Measurements from ENCODE around the gene FAM83E. TPM values are rescaled to one million over a fixed set of nuclear protein-coding genes. Genes with fewer than 3 reads are reported as not detected.
A peak's percentile ranks its signal among the peaks of the same experiment; 100 is the strongest.

Gene FAM83E
- total RNA-seq, 1 experiment from 2014 or later, result not detected

DNA sequence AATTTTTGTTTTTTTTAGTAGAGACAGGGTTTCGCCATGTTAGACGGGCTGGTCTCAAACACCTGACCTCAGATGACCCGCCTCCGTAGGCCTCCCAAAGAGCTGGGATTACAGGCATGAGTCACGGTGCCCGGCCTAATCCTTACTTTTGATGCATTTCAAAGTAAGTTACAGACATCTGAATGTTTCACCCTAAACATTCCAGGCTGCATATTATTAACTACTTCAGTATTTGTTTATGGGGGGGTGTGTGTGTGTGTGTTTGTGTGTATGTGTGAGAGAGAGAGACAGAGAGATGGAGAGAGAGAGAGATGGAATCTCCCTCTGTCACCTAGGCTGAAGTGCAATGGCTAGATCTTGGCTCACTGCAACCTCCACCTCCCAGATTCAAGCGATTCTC lies 49.8 kb downstream of the FAM83E start:
- in situ Hi-C loops (cut with HindIII; ENCODE audit: low pct_unique_long_range_greater_than_20kb, low sequenced_read_pairs), result no loop called here

More for the DNA sequence above, 49.8 kb downstream of the FAM83E start:
- peak; percentile 68 for DNase-seq (ENCODE audit: low read depth)

Other genes with a start within 250 kb of the FAM83E start
- gene KDELR1, start 223.5 kb downstream of the FAM83E start, total RNA-seq (2014; rRNA removed; shearing (Covaris generic); ENCODE audit: low replicate concordance), result 119 and 155 TPM in 2 replicates
- 0.34 TPM in 1 of 2 replicates, not detected in the other for gene GRIN2D, start 221.4 kb downstream of the FAM83E start, total RNA-seq (2014; rRNA removed; shearing (Covaris generic); ENCODE audit: low replicate concordance)
- gene GRWD1, start 169.1 kb downstream of the FAM83E start, total RNA-seq (2014; rRNA removed; shearing (Covaris generic); ENCODE audit: low replicate concordance), result 89.6 and 91.1 TPM in 2 replicates
- gene KCNJ14, start 159.5 kb downstream of the FAM83E start, total RNA-seq (2014; rRNA removed; shearing (Covaris generic); ENCODE audit: low replicate concordance), result 0.37 and 0.78 TPM in 2 replicates
- gene CYTH2, start 145.7 kb downstream of the FAM83E start, total RNA-seq (2014; rRNA removed; shearing (Covaris generic); ENCODE audit: low replicate concordance), result 121 and 164 TPM in 2 replicates
- gene LMTK3, start 103.2 kb downstream of the FAM83E start, total RNA-seq (2014; rRNA removed; shearing (Covaris generic); ENCODE audit: low replicate concordance), result 4.2 and 10.5 TPM in 2 replicates
- gene SULT2B1, start 62.9 kb downstream of the FAM83E start, total RNA-seq (2014; rRNA removed; shearing (Covaris generic); ENCODE audit: low replicate concordance), result 0.20 TPM in 1 of 2 replicates, not detected in the other
- gene SPACA4, start 8.3 kb downstream of the FAM83E start, total RNA-seq (2014; rRNA removed; shearing (Covaris generic); ENCODE audit: low replicate concordance), result not detected in 2 replicates
- gene RPL18, start 4.1 kb upstream of the FAM83E start, total RNA-seq (2014; rRNA removed; shearing (Covaris generic); ENCODE audit: low replicate concordance), result 2,144 and 2,176 TPM in 2 replicates
- 3.6 and 4.8 TPM in 2 replicates for gene SPHK2, start 4.4 kb upstream of the FAM83E start, total RNA-seq (2014; rRNA removed; shearing (Covaris generic); ENCODE audit: low replicate concordance)
- 6.2 and 15.1 TPM in 2 replicates for gene DBP, start 22.3 kb upstream of the FAM83E start, total RNA-seq (2014; rRNA removed; shearing (Covaris generic); ENCODE audit: low replicate concordance)
- 0.46 and 2.2 TPM in 2 replicates for gene CA11, start 31.1 kb upstream of the FAM83E start, total RNA-seq (2014; rRNA removed; shearing (Covaris generic); ENCODE audit: low replicate concordance)
- gene NTN5, start 57.9 kb upstream of the FAM83E start, total RNA-seq (2014; rRNA removed; shearing (Covaris generic); ENCODE audit: low replicate concordance), result 1.5 TPM in 1 of 2 replicates, not detected in the other
- gene FUT2, start 80.9 kb upstream of the FAM83E start, total RNA-seq (2014; rRNA removed; shearing (Covaris generic); ENCODE audit: low replicate concordance), result not detected in 2 replicates
- 0.34 TPM in 1 of 2 replicates, not detected in the other for gene MAMSTR, start 104.6 kb upstream of the FAM83E start, total RNA-seq (2014; rRNA removed; shearing (Covaris generic); ENCODE audit: low replicate concordance)
- gene RASIP1, start 125.5 kb upstream of the FAM83E start, total RNA-seq (2014; rRNA removed; shearing (Covaris generic); ENCODE audit: low replicate concordance), result not detected in 2 replicates
- gene IZUMO1, start 131.8 kb upstream of the FAM83E start, total RNA-seq (2014; rRNA removed; shearing (Covaris generic); ENCODE audit: low replicate concordance), result 2.4 TPM in 1 of 2 replicates, not detected in the other
- gene FUT1, start 137.6 kb upstream of the FAM83E start, total RNA-seq (2014; rRNA removed; shearing (Covaris generic); ENCODE audit: low replicate concordance), result 2.9 and 3.1 TPM in 2 replicates
- gene FGF21, start 140.4 kb upstream of the FAM83E start, total RNA-seq (2014; rRNA removed; shearing (Covaris generic); ENCODE audit: low replicate concordance), result not detected in 2 replicates
- 73.5 and 83.0 TPM in 2 replicates for gene BCAT2, start 196.0 kb upstream of the FAM83E start, total RNA-seq (2014; rRNA removed; shearing (Covaris generic); ENCODE audit: low replicate concordance)
- gene HSD17B14, start 221.4 kb upstream of the FAM83E start, total RNA-seq (2014; rRNA removed; shearing (Covaris generic); ENCODE audit: low replicate concordance), result 33.6 and 56.7 TPM in 2 replicates